GM19467 (cell line): ENCODE measurements around the gene OGFR.

Experiments used
- ATAC-seq: cut with Tn5 transposase; IDR thresholded peaks from one replicate; pipeline ENCODE4 v1.9.1; 2021; ENCODE audit warnings: mild to moderate bottlenecking, moderate library complexity; ENCODE audit not compliant: unreplicated experiment

The OGFR gene

DNA sequence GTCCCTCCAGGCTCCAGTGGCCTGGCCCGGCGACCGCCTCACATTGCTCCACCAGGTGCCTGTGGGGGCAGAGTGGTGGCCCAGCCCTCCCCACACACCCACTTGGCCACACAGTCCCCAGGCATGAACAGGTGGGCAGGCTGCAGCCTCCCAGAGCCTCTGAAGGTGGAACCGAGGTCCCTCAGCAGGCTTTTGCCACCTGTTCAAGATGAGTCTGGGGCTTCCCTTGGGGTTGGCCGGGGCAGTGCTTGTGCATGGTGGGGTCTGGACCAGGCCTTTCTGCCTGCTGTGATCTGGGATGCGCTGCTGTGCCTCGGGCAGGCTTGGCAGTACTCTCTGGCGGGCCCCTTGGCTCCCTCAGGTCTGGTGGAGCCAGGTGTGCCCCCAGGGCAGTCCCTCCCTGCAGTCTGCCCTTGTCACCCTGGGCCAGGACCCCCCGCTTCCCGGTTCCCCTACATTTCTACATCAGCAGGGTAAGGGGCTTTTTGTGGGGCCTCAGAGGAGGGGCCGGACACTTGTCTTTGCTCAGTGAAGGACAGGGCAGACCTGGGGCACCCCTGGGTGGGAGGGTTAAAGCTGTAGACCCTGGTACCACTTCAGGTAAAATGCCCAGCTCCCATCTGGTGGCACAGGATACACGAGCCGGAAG is 9.5 kb downstream of the OGFR start:
- ATAC-seq: no peak

DNA sequence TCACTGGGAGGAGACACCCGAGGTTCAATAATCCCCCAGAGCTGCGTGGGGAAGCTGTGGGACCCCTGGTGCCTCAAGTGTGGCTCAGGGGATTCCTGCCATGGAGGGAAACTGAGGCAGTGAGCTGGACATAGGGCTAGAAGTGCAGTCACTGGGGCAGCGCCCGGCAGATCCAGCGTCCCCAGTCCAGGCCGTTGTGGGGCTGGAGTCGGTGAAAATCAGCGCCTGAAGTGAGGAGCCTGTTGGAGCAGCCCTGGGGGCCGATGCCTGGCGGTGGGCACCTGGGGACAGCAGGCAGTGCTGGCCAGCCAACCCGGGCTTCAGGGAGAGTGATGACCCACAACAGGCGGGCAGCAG is 10.1 kb downstream of the OGFR start:
- ATAC-seq: no peak

DNA sequence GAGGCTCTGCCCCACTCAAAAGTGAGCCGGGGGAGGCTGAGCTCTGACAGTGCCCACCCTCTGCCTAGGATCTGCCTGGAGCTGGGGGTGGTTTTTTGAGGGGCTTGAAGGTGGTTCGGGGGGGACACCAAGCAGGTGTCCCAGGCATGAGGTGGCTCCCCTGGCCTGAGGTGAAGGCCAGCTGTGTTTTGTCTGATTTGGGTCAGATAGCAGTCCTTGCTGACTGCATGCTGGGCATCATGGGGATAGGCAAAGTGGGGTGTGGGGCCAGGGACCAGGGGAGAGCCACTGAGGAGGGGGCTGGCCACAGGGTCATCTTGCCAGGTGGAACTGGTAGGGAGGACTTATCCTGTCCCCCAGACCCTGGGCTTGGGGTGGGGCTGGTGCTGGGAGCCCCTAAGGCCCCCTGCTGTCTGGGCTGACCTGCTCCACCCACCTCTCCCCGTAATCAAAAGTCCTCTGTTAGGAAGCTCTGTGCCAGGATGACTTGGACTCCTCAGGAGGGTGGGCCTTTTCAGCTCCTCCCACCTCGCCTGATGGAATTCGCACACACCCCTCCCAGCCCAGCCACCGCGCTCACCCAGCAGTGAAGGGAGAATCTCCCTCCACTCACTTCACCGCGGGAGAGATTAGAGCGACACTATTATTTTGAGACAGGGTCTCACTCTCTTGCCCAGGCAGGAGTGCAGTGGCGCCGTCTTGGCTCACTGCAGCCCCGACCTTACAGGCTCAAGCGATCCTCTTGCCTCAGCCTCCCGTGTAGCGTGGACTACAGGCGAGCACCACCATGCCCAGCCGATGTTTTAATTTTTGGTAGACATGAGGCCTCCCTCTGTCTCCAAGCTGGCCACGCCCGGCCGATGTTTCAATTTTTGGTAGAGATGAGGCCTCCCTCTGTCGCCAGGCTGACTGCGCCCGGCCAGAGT is 10.7 kb downstream of the OGFR start:
- no peak for ATAC-seq

DNA sequence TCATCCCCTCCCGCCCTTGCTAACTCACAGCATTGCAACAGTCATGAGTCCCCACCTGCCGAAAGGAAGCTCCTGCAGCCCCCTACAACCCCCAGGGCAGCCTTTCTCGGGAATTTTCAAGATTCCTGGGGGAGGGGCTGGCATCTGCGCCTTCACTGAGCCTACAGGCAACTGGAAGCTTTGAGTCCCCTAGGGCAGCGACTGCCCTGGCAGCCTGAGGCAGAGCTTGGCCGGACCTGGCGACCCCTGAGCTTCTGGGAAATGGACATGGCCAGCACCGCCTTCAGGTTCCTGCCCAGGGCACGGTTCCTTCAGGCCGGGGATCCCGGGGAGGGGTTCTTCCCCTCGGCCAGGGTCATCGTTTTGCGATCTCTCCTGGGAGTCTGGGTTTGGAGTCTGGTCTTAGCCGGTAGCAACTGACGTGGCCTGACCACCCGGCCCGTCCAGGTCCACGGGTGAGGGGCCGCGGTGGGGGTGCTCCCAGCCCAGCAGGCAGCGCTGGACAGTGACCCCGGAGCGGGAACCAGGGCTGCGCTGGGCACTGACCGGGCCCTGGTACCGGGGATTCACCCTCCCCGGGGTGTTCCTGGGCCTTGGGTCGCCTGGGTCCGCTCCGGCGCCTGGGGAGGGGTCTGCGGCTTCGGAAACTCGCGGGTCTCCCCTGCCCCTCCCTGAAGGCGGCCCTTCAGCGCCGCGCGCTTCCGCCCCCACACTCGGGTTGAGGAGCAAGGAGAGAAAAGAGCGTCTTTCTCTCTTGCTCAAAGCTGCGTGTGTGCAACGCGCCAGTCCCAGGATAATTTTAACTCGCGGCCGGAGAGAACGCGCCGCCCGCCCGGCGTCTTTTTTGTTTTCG is 11.6 kb downstream of the OGFR start:
- no peak for ATAC-seq

DNA sequence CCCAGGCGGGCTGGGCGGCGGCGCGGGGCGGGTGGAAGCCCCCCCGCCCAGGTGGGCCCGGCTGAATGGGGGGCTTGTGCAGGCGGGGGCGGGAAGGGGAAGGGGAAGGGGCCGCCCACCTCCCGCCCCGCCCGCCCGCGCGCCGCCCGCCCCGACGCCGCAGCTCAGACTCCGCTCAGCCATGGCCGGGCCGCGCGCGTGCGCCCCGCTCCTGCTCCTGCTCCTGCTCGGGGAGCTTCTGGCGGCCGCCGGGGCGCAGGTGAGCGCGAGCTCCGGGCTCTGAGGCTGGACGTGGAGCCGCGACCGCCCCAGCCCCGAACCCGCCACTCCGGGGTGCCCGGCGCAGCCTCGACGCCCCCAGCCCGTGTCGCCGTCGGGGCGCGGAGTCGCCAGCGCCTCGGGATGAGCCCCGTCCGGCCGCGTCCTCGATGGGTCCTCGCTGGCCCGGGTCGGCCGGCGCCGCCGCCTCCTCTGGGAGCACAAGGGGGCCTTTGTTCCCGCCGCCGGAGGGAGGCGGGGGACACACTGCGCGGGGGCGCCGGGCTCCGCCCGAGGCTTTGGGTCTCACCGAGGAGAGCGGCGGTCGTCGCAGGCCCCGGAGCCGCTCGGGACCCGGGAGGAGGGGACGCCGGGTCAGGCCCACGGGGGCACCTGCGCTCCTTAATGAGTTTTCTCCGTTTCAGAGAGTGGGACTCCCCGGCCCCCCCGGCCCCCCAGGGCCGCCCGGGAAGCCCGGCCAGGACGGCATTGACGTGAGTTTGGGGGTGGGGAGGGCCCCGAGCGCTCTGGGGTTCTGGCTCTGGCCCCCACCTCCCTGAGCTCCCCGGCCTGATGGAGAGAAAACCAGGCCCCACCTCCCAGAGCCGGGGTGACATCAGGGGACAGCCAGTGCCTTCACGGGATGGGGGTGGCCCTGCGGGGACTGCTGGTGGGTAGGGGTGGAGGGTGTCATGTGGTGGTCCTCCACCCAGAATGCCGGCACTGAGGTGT is 12.5 kb downstream of the OGFR start, which contains the start of gene COL9A3:
Gene COL9A3, plus strand, starts transcription at position 167 of the 990 bp plus-strand sequence. Its CDS starts 15 bp downstream, at position 182.
- ATAC-seq: no peak

DNA sequence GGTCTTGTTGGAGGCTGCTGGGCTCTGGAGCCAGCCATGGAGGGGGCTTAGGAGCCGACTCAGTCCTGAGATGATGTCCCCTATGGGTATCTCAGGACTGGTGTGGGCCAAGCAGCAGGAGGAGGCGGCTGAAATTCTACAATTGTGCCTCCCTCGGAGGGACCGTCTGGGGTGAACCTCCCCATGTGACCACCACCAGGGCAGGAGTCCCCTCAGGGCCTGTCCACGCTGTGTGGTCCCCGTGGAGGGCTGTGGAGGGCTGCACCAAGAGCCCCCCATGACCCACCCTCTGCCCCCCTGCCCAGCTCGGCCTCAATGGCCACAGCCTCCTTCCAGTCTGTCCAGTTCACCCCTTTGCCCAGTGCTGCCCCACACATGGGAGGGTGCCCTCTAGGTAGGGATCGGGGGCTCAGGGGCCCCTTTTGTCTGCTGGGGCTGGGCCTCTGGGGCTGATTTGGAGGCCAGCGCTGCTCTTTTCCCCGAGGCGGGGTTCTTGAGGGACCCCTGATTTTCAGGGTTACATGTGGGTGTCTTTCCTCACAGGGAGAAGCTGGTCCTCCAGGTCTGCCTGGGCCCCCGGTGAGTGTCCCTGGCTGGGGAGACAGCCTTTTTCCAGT is 13.4 kb downstream of the OGFR start:
- no peak for ATAC-seq

DNA sequence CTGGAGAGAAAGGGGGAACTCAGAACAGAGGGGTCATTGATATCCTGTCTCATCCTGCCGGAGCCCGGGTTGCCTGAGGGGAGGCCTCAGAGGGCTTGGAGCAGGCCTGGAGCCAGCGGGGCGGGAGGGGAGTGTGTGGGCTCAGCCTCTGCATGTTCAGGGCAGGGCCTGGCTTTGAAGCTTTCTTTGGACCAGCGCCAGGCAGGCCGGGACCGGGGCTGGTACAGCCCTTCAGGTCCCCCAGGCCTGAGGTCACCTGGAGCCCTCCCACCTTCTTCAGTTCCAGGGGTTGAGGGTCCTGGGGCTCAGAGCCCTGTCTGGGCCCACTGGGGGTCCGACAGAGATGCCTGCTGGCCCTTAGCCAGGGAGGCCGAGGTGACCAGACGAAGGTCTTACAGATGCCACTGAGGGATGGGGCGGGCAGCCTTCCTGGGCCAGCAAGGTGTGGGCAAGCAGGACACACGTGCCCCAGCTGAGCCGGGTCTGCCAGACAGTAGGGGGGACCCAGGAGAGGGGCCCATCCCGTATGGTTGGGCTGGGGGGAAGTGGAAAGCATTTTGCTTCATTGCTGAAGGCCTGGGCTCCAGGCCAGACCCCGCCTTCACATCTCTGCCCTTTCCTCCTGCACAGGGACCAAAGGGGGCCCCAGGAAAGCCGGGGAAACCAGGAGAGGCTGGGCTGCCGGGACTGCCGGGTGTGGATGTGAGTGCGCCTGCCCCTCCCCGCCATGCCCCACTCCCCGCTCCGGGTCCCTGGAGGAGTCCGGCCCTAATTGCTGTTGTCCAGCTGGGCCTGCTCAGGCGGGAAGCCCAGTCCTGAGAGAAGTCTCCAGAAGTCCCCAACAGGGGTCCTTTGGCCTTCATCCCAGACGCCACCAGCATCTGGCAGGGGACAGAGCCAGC is 14.2 kb downstream of the OGFR start:
- no peak for ATAC-seq

DNA sequence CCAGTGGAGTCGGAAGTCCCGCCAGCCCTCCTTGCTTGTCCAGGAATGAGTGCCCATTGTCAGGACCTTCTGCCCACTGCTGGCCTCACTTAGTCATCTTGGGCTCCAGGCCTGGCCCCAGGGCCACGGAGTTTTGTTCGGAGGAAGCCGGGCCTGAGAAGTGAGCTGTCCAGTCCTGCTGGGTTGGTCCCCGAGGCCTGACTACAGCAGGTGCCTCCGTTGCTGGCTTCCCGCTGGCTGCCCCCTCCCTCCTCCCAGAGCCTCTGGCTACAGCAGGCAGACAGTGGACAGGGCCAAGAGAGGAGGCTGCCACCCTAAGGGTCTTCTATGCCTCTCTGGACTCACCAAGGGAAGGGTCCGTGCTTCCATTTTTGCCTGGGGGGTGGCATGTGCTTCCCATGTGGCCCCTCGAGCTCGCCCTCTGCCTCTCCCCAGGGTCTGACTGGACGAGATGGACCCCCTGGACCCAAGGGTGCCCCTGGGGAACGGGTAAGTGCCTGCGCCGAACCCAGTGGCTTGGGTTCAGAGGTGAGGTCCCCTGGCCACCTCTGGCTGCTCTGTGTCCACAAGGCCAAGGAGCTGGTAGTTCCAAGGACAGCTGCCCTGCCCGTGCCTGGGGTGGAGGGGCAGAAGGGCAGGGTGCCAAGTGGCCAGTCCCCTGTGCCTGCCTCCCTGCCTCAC is 15.0 kb downstream of the OGFR start:
- no peak for ATAC-seq

DNA sequence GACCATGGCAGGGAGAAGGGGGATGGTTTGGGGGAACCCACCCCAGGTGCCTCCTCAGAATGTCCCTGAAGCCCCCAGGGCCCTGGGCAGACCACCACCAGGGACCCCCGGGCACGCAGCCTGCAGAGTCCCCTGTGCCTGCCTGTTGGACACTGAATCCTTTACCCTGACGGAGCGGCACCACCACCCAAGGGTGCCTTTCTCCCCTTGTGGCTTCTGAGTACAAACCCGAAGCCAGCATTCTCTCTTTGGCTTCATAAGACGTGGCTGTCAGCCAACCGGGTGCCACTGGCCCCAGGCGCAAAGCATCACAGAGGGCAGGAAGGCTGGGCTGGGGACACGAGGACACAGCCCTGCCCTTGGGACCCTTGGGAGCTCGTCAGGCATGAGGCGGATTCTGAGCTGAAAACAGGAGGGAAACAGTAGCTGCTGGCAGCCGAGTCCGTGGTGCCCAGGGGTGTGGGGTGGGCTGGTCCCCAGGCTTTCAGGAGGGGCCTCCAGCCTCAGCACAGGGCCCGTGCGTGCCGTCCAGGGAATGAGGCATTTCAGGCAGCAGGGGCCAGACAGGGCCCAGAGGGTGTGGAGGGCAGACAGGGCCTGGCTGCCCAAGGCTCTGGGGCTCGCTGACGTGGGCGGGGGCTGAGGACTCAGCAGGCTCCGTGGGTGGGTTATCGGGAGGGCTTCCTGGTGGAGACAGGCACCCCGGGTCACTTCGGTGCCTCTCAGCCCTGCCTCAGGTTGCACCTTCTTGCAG is 15.8 kb downstream of the OGFR start:
- ATAC-seq: no peak

DNA sequence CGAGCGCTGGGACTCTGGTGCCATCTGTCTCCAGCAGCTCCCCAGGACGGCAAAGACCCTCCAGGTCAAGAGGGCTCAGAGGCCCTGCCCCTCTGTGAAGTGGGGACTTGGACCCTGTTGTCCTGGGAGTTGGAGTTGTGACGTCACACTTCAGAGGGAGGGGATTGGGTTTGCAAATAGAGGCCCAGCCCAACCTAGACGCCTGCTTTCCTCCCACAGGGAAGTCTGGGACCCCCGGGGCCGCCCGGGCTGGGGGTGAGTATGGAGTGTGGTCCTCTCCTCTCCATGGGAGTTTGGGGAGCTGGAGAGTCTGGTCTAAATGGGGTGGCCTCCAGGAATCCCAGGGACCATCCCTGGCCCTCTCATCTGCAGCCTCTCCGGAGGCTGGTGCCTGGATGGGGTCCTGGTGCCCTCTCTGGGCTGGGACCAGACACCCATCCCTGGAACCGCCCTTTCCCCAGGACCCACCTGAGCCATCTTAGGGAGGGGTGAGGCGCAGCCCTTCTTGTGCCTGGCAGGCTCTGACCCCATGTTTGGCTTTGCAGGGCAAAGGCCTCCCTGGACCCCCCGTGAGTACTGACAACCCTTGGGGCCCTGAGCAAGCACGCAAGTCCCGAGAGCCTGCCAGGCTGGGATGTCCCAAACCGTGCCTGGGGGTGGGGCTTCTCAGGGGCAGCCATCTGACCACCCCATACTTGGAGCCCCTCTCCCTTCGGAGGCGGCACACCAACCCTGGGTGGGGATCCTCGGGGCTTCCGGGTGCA is 16.5 kb downstream of the OGFR start:
- ATAC-seq: no peak

DNA sequence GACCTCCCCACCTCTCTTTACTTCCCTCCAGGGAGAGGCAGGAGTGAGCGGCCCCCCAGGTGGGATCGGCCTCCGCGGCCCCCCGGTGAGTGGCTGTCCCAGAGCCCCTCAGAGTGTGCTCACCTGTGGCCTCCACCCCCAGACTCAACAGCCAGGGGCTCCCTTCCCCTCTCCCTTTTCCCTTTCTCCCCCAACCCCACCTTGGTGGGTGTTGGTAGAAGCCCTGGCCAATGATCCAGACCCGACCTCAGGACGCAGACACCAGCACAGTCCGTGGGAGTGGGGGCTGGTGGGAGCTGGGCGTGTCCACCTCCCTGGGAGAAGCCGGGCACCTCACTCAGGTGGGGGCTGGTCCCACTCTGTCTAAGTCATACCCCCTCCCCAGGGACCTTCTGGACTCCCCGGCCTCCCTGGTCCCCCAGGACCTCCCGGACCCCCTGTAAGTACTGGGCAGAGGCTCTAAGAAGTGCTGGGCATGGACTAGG is 17.1 kb downstream of the OGFR start:
- ATAC-seq: no peak

DNA sequence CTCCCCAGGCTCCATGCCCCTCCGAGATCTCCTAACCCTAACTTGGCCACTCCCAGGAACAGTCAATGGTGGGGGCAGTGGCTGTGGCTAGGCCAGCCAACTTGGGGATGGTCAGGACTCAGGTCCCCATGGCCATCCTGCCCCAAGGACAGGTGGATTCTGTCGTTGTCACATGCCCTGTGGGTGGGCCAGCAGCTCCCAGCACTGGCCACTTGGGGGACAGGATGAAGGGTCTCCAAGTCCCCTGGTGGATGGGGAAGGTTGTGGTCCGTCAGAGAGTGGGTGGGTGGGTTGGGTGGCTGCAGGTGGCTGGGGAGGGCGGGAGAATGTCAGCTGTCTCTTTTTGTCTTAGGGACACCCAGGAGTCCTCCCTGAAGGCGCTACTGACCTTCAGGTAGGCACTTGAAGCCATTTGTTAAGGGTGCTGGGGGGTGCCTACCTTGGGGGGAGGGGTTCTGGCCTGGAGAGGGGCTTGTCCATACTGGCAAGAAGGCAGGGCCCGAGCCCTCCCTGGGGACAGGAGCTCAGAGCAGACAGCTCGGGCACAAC is 17.7 kb downstream of the OGFR start:
- no peak for ATAC-seq

DNA sequence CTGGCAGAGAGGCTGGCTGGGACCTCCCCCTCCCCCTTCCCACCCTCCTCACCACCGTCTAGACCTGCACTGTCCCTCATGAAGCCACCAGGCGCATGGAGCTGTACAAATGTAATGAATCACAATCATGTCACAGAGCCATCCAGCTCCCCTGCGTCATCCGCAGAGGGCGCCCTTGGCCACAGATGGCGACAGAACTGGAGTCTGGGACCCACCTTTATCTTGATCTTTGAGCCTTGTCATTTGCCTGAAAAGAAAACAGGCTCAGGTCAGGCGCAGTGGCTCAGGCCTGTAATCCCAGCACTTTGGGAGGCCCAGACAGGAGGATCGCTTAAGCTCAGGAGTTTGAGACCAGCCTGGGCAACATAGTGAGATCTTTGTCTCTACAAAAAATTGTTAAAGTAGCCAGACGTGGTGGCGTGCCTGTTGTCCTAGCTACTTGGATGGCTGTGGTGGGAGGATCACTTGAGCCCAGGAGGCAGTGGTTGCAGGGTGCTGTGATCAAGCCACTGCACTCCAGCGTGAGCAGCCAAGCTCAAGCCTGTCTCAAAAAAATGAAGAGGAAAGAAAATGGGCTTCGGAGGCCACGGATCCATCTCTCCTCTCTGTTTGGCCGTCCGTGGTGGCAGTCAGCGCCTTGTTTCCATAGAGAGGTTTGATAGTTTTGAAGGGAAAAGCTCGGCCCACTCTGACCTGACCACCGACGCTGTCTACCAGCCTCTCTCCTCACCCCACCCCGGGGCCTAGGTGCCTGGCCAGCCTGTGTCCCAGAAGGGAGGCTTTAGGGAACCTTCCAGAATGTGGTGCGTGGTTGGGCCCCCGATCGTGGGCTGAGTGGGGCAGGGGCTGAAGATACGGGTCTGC is 18.4 kb downstream of the OGFR start:
- ATAC-seq: no peak

DNA sequence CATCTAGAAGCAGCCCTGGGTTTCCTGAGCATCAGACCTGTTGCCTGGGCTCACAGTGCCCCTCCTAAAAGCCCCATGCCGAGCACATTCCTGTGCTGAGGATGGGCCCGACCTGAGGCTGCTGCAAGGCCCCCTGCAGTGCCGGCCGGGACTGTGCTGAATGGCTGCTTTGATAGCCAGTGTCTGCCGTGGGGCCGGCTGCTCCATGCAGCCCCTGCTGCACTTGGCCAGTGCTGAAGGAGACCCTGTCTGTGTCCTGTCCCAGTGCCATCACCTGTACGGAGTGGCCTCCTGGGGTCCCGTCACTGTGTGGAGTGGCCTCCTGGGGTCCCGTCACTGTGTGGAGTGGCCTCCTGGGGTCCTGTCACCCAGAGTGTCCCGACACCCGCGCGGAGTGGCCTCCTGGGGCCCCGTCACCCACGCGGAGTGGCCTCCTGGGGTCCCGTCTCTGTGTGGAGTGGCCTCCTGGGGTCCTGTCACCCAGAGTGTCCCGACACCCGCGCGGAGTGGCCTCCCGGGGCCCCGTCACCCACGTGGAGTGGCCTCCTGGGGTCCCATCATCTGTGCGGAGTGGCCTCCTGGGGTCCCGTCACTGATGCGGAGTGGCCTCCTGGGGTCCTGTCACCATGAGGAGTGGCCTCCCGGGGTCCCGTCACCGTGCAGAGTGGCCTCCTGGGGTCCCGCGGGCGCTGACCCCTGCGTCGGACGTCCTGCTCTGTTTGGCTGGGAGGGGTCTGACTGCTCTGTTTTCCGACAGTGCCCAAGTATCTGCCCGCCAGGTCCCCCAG is 19.2 kb downstream of the OGFR start:
- ATAC-seq: no peak
